ENCODE data around the gene PSMB2.

Gene PSMB2

GRCh38 chr1:35640380-35641232 lies 720 bp downstream of the PSMB2 start:
- FAIRE-seq, result no peak

- peak; percentile 89 for FAIRE-seq
Measured at GRCh38 chr1:35637401-35637809, 3.9 kb downstream of the PSMB2 start.

GRCh38 chr1:35633547-35633946 lies 7.8 kb downstream of the PSMB2 start:
- no peak for FAIRE-seq

- FAIRE-seq, result no peak
Measured at GRCh38 chr1:35631396-35631795, 9.9 kb downstream of the PSMB2 start.

GRCh38 chr1:35629051-35629450 lies 12.3 kb downstream of the PSMB2 start:
- FAIRE-seq, result no peak

- no peak for FAIRE-seq
Measured at GRCh38 chr1:35623832-35624231, 17.5 kb downstream of the PSMB2 start.

- FAIRE-seq, result no peak
Measured at GRCh38 chr1:35622510-35623178, 18.7 kb downstream of the PSMB2 start.

- FAIRE-seq, result no peak
Measured at GRCh38 chr1:35619237-35620121, 21.8 kb downstream of the PSMB2 start.

GRCh38 chr1:35615440-35615839 lies 25.9 kb downstream of the PSMB2 start:
- FAIRE-seq, result no peak

GRCh38 chr1:35611655-35612054 lies 29.7 kb downstream of the PSMB2 start:
- no peak for FAIRE-seq

GRCh38 chr1:35605867-35606182 lies 35.5 kb downstream of the PSMB2 start:
- FAIRE-seq, result no peak

GRCh38 chr1:35605071-35605866 lies 36.1 kb downstream of the PSMB2 start:
- no peak for FAIRE-seq

GRCh38 chr1:35603941-35604340 lies 37.4 kb downstream of the PSMB2 start:
- FAIRE-seq, result no peak

- no peak for FAIRE-seq
Measured at GRCh38 chr1:35603468-35603867, 37.9 kb downstream of the PSMB2 start.

GRCh38 chr1:35600593-35600992 lies 40.7 kb downstream of the PSMB2 start:
- FAIRE-seq, result no peak

- no peak for FAIRE-seq
Measured at GRCh38 chr1:35599411-35599810, 41.9 kb downstream of the PSMB2 start.

GRCh38 chr1:35598895-35599294 lies 42.4 kb downstream of the PSMB2 start:
- no peak for FAIRE-seq

GRCh38 chr1:35597870-35598269 lies 43.5 kb downstream of the PSMB2 start:
- no peak for FAIRE-seq

- FAIRE-seq, result no peak
Measured at GRCh38 chr1:35595684-35596083, 45.6 kb downstream of the PSMB2 start.

- FAIRE-seq, result no peak
Measured at GRCh38 chr1:35594005-35594760, 47.1 kb downstream of the PSMB2 start.

- no peak for FAIRE-seq
Measured at GRCh38 chr1:35592991-35593769, 48.1 kb downstream of the PSMB2 start.
